ENCODE measurements around the gene ASB2.

The ASB2 gene

GRCh38 chr14:93960108-93960475 lies 16.3 kb downstream of the ASB2 start:
- DNase-seq: no peak

DNA sequence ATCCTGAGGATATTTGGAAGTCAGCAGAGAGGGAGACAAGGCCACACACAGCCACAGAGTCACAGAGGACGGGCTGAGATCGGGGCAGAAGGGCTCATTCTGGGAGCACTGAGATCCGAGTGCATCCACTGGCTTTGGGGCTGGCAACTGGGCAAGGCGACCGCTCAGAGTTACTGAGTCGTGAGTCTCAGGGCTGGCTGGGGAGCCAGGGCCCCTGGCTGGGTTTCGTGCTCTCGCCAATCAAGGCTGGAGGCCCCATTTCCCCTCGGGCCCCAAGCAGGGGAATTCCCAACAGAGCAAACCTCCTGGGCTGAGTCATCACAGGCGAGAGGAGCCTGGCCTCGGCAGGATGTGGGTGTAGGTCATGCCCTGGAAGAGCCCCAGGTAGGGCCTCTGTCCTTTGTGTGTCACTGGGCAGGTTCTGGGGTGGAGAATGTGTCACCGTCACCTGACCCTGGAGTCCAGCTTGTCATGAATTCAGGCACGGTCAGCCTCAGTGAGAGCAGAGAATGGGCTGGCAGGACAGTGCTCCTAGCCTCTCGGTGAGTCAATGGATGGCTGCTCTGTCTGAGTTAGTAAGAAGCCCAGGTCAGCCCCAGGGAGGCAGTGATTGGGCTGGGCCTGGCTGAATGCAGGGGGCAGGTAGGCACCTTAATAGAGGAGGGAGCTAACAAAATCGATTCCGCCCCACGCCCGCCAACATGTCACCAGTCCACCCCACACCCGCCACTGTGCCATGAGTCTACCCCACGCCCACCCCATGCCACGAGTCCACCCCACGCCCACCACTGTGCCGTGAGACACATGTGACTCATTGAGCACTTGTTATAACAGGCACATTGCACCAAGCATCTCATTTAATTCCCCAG lies 16.9 kb downstream of the ASB2 start:
- no peak for DNase-seq

DNA sequence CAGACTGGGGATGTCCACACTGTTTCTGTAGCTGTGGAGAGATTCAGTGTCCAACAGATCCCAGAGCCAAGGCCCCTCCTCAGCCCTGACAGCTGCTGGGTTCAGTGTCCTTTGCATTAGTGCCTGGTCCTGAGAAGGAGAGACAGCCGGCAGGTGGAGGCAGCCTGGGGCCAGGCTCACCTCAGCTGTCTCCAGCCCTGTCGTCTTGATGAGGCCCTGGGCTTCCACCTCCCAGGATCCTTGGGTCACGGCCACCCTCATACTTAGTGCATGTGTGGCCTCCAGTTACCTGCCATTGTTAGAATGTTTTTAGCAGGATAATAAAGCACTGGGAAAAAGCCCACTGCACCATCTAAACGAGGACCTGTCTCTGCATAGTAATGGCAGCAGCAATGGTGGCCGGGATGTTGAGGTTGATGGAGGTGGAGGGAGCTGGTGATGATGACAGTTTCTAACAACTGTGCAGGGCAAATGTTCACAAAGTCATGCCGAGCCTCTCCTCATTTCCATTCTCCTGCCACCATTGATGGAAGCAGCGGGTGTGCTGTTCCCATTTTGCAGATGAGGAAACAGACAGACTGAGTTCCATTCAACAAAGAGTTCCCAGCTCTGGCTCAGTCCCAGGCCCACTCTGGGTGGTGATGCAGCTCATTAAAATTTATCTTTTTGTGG lies 17.7 kb downstream of the ASB2 start:
- DNase-seq: peak; percentile 2

DNA sequence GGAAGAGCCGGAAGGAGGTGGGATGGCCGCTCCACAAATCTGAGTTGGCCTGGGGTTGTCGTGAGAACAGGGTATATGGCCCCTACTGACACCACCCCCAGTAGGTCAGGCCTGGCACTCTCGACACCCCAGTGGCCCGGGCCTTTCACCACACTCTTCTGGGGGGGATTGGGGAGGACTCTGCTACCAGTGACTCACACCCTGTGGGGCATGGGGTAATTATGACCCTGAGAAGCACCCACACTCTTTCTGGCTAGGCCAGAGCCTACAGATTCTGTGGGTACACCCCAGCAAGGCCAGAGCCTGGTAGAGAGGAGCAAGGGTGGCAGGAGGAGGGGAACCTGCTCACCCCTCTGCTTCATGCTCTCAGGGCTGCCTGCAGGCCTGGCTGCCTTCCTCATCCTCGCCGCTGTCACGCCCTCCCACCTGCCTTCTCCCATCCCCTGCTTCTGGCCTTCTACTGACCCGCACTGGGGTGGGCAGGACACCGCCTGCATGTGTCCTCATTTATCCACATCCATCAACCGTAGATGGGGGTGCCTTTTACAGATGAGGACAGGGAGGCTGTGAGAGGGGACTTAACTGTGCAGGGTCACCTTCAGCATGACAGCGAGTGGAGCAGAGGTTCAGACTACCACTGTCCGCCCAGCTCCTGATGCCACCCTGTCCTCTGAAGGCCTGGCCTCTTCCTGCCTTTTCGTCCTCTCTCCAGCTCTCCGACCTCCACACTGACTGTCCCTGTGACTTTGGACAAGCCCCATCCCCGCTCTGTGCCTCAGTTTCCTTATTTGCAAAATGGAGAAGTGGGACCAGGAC lies 18.4 kb downstream of the ASB2 start:
- DNase-seq: no peak

DNA sequence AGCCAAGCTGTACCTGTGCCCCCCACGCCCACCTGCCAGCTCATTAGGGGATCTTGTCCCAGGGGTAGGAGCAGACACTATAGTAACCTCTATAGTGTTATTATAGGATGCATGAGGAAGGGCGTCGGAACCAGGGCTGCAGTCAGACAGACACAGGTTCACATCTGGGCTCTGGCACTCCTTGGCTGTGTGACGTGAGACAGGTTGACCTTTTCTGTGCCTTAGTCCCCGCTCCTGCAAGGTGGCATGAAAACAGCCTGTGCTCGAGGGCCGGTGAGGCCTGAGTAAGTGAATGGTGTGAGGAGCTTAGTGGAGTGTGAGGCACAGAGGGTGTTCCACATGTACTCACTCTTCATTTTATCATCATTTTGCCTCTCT lies 19.0 kb downstream of the ASB2 start:
- DNase-seq: no peak

DNA sequence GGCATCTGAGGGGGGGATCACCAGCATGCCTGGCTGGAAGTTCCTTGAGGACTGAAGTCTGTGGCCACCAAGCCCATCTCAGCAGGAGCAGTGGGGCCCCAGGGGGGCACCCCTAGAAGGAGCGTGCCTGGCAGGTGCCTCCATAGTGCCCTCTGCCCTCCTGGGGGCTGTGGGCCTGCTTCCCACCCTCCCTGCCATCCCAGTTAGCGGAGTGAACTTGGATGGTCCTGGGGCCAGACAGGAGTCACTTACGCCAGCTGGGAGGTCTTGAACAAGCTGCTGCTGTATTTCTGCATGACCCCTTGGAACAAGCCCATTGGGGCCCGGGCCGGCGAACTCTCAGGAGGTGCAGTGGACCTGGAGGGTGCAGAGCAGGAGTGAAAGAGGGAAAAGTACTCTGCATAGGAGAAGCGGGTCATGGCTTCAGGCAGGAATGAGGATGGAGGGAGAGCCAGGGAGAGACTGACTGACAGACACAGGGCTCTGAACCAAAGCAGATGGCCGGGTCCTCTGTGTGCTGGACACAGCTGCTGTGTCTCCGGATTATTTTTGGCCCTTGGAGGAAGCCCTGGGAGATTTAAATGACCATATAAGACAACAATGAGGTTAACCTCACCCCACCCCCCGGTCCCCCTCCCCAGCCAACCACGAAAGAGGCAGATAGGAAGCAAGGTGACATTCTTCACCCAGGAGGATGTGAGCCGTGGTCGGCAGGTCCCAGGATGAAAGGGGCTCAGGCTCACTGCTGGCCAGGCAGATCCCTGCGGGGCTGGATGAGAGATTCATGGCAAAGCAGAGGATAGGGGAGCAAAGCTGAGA lies 19.6 kb downstream of the ASB2 start:
- peak; percentile 60 for DNase-seq

DNA sequence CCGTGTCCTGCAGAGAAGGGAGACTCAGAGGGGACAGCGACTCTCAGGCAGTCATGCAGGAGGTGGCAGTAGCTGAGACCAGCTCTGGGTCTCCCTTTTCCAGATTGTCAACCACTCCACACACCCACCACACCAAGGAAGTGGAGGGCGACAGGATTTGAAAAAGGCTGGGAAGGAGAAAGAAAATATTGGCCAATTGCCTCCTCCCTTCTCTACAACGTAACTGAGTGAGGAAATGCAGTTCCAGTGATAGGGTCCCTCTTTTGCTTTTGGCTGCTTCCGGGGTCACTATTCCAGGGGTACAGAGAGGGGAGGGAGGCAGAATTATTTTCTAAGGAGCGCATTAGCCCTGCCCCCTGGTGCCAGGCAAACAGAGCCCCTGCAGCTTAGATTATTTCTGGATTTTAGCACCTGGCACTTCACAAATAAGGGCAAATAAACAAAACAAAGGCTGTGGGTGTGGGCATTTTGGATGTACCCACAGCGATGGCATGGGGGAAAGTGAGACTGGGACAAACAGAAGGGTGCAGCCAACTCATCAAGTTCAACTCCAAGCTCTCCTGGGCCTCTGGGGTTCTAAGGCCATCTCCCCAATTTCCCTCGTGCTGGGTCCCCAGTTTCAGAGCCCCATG lies 20.4 kb downstream of the ASB2 start:
- no peak for DNase-seq

DNA sequence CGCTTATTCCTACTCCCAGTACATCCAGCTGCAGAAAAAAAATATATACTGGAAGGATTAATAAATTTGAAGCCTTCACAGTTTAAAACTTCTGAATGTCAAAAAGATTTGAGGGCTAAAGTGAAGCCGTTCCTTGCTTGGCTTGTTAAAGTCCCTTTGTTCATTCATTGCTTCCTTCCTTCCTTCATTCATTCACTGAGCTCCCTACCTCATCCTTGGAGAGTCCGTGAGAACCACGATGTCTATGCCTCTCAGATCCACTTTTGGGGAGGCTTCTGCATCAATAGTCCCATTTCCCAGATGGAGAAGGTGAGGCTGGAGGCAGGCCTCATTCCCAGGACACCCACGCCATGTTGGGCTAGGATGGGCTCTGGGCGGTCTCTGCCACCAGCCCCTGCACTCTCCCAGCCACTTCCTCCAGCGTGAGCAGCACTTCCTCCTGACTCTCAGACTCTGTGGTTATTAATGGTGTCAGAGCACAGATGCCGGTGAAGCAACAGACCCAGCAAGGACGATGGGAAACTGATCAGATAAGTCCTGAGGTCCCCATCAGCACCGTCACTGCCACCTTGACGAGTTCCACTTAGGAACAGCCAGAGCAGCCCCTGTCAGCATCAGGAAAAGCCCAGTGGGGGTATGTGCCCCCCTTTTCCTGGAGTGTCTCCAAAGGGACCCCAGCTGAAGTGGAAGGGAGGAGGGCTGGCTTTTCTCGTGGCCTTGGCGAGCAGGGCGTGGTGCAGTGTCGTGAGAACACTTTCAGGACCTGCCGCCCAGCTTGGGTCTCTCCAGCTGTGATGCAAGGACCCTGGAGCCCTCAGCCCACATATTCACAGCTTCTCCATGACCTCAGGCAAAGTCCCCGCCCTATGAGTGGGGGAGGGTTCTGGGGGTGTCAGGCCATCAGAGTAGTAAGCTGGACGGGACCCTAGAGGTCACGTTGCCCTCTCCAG lies 21.2 kb downstream of the ASB2 start:
- no peak for DNase-seq

GRCh38 chr14:93954516-93954830 lies 21.9 kb downstream of the ASB2 start:
- DNase-seq: no peak

DNA sequence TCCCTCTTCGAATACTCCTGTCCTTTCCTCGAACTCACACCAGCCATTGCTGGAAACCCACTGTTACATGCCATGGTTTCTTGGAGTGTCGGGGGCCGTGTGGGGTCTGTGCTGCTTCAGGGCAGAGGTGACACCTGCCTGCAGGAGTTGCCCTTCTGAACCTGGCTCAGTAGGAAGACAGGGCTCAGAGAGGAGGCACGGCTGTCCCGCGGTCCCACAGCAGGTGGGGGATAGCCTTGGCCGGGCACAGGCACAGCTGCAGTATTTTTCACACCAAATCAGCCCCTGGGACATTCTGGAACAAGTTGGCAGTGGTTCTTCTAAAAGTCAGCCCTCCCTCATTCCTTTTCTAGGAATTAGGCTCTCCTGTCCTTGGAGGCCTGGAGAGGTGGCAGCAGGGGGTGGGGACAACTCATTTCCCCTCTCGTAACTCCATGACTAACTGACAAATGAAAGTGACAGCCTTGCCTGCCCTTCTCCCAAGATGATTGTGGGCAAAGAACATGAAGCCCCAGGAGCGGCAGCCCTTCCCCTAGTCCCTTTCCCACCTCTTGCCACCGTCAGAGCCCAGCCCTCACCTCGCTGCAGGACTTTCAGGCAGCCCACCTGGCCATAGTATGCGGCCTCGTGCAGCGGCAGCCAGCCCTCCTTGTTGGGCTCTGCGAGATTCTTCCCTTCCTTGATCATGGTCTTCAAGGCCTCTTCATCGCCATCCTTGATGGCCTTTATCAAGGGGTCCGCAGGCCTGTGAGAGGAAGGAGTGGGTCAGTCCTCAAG lies 22.4 kb downstream of the ASB2 start:
- no peak for DNase-seq

DNA sequence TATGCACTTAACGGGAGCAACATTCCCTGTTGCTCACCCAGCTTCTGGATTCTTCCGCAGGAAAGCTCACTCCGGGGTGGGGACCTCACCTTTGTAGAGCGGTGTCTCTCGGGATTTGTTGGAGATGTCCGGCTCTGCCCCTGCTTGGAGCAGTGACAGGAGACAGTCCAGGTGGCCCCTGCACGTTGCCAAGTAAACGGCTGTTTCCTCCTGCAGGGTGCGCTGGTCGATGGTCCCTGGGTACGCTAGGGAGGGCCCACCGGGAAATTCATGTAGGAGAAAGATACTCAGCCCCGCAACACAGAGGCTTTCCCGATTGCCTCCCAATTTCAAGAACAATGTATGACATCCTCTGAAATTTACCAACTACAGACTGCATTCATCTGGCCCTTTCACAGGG lies 23.1 kb downstream of the ASB2 start:
- peak; percentile 54 for DNase-seq

DNA sequence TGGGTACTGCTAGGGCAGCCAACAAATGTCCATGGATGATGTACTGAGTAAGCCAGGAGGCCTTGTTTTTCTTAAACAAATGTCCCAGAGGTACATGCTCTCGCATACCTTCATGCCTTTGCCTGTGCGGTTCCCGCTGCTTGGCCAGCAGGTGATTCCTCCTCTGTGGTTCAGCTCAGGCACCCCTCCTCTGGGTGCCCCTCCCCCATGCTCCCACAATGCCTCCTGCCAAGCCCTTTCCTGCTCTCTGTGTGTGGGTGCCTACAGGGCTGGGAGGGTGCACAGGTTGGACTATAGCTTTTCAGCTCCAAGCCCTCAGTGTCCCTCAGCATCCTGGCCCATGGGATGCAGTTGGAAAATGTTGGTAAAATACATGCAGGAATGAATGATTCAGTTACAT lies 23.5 kb downstream of the ASB2 start:
- no peak for DNase-seq

GRCh38 chr14:93951635-93952540 lies 24.5 kb downstream of the ASB2 start:
- DNase-seq: peak; percentile 32

DNA sequence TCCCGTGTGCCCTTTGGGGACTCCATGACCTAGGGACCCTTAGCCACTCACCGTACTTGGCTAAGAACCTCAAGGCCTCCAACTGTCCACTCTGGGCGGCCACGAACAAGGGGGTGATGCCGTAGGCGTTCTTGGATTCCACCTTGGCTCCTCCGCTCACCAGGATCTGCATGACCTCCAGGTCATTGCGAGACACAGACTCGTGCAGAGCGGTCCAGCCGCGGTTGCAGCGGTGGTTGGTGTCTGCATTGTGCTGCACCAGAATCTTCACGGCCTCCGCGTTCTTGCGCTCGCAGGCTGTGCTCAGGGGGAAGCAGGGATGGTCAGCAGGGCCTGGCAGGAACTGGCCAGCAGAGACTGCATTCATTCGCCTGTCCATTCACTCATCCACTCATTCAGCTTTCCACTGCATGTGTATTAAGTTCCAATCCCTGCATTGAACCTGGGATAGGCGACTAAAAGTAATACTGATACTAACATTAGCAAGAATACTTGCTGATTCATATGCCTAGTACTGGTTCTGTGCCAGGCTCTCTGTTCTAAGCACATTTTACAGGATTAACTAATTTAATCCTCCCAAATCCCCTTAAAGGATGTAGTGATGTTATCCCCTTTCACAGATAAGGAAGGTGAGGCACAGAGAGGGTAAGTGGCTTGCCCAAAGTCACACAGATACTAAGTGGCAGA lies 25.3 kb downstream of the ASB2 start:
- peak; percentile 81 for DNase-seq

DNA sequence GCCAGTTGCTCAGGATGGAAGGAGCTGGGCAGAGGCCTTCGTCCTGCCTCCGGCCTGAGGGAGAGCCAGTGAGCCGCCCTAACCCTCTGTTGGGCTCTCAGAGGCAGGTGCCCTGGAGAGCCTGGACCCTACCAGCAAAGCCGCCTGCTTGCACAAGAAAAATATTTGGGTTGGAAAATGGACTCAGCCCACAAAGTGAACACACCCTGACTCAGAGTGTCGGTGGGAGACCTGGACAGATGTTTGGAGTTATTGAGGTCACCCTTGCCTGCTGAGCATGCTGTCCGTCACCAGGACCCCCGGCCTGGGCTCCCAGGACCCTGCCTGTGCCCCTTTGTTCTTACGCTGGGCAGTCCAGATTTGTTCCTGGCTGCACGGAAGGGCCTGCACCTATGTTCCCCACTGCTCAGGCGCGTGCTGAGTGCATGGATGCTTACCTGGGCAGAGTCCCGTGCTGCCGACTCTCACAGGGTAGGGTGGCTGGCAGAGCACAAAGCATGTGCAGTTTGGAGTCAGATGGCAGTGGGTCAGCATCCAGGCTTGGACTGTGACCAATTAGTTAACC lies 26.8 kb downstream of the ASB2 start:
- DNase-seq: no peak

DNA sequence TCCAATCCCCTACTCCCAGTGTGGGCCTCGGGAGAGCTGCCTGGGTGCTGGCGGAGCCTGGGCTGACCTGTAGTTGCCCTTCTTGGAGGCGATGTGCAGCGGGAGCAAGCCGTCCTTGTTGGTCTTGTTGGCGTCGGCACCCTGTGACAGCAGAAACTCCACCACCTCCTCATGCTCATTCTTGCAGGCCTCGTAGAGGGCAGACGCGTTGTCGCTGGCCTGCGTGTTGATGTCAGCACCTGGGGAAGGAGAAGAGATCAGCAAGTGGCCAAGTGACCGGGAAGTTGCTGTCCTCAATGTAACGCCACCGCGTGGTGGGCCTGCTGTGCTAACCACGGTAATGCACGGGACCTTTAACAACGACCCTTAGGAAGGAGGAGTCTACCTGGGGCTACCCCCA lies 29.1 kb downstream of the ASB2 start:
- no peak for DNase-seq

- no peak for DNase-seq
These were observed 29.8 kb downstream of the ASB2 start for GRCh38 chr14:93946541-93947090.

DNA sequence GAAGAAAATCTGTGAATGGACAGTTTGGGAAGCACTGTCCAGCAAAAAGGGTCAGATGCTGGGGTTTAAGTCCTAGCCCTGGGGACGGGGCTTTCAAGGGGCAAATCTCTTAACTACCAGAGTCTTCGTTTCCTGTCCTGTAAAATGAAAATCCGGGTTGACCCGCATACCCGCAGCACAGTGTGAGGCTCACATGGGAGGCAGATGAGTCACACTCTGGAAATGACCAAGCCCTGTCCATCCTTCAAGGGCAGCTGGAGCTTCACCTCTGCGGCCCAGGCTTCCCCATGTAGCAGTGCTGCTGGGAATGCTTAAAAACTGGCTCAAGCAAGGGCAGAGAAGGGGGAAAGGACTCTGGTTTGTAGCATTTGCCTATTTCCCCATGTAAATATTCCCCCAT lies 30.3 kb downstream of the ASB2 start:
- no peak for DNase-seq

All from NCI-H82 (cell line).